ENCODE results near the gene NFIX.

GRCh38 chr19:13093407-13094105 lies 98.3 kb downstream of the NFIX start:
- TF ChIP-seq POLR2A (IDR thresholded peaks at IDR 0.05), result no peak
- TF ChIP-seq CTCF (IDR thresholded peaks at IDR 0.05 in 4 of 5, conservative IDR thresholded peaks at IDR 0.05 in 1 of 5), result peak; percentile 94 to 99 (median 97)

Data from gastrocnemius medialis (tissue), 4 donors.